ENCODE measurements around the gene DNAAF5. TPM values are rescaled to one million over a fixed set of nuclear protein-coding genes. Genes with fewer than 3 reads are reported as not detected.

The DNAAF5 gene
- total and polyA plus RNA-seq, 2 of the 13 experiments (the other 11 are each of a cell fraction or from before 2014, with no cell fraction given): 11.9 to 21.5 TPM

GRCh38 chr7:832968-833424 lies 106.5 kb downstream of the DNAAF5 start:
- Histone ChIP-seq H3K79me2 (ENCODE audit: insufficient read depth, low read length) (peaks cover 78% of the 10 kb centered on the region), H3K4me3 (replicated peaks in 1 of 3; ENCODE audit: insufficient read depth in 1 of 3, low read depth in 2 of 3, low read length in 3 of 3) (no peak overlapping the region), H3K27me3 (ENCODE audit: control insufficient read depth in 1 of 2, insufficient read depth in 2 of 2, low read length in 2 of 2) (no peaks in the 10 kb centered on the region), H3K4me1 (ENCODE audit: insufficient read depth, low read length) (peaks cover 23% of the 10 kb centered on the region), H3K9ac (ENCODE audit: insufficient read depth, low read depth, low read length) (no peak overlapping the region), H3K27ac (ENCODE audit: extremely low read length, insufficient read depth, low read length) (no peak overlapping the region), H3K4me2 (ENCODE audit: low read depth, low read length) (no peak overlapping the region), H3K36me3 (replicated peaks in 1 of 2; ENCODE audit: control insufficient read depth in 1 of 2, insufficient read depth in 2 of 2, low read length in 2 of 2) (peaks cover 1 to 6% of the 10 kb centered on the region in 2 experiments; a peak in 4 of 5 replicates), H2AFZ (ENCODE audit: low read length) (no peak overlapping the region), H4K20me1 (ENCODE audit: insufficient read depth, low read length) (peaks cover 13% of the 10 kb centered on the region), H3K9me3 (ENCODE audit: low read length) (no peaks in the 10 kb centered on the region)
- ChIA-PET CTCF (ENCODE audit: low intra/inter-chr PET ratio, low total read pairs) (no interaction called here), POLR2A (no interaction called here)
- BruUV-seq (replicated peaks): no TSS peak
- TF ChIP-seq ZNF33A (CRISPR knock-in tag; IDR thresholded peaks at IDR 0.05; ENCODE audit: borderline replicate concordance) (no peak), ZNF274 (CRISPR knock-in tag; IDR thresholded peaks at IDR 0.05) (no peak), ZNF317 (CRISPR knock-in tag; IDR thresholded peaks at IDR 0.05) (no peak)
- intact Hi-C loops (cut with micrococcal nuclease; ENCODE audit: unreplicated experiment) (no loop called here), in situ Hi-C loops (cut with HindIII; ENCODE audit: extremely low pct_ligation_motif_present, low pct_unique_long_range_greater_than_20kb) (no loop called here)
- FAIRE-seq: no peak
- no peak for DNase-seq (ENCODE audit: low spot score)
- 97% methylated on average over 15 of the region's 15 CpGs for WGBS (ENCODE audit: low lambda C conversion rate)
- no peak for ATAC-seq

- Histone ChIP-seq H3K4me2 (ENCODE audit: low read depth, low read length) (no peak overlapping the region), H2AFZ (ENCODE audit: low read length) (no peak overlapping the region), H3K4me1 (ENCODE audit: insufficient read depth, low read length) (peaks cover 23% of the 10 kb centered on the region), H3K9me3 (ENCODE audit: low read length) (no peaks in the 10 kb centered on the region), H3K27ac (ENCODE audit: extremely low read length, insufficient read depth, low read length) (no peak overlapping the region), H3K79me2 (ENCODE audit: insufficient read depth, low read length) (peaks cover 76% of the 10 kb centered on the region), H4K20me1 (ENCODE audit: insufficient read depth, low read length) (peaks cover 9% of the 10 kb centered on the region), H3K4me3 (replicated peaks in 1 of 3; ENCODE audit: insufficient read depth in 1 of 3, low read depth in 2 of 3, low read length in 3 of 3) (no peak overlapping the region), H3K9ac (ENCODE audit: insufficient read depth, low read depth, low read length) (no peak overlapping the region), H3K27me3 (ENCODE audit: control insufficient read depth in 1 of 2, insufficient read depth in 2 of 2, low read length in 2 of 2) (no peaks in the 10 kb centered on the region), H3K36me3 (replicated peaks in 1 of 2; ENCODE audit: control insufficient read depth in 1 of 2, insufficient read depth in 2 of 2, low read length in 2 of 2) (peaks cover 0 to 13% of the 10 kb centered on the region in 2 experiments)
- CTCF ChIA-PET (ENCODE audit: low intra/inter-chr PET ratio, low total read pairs): no interaction called here
- POLR2A ChIA-PET: no interaction called here
- BruUV-seq (replicated peaks): no TSS peak
- FAIRE-seq: no peak
- WGBS (ENCODE audit: low lambda C conversion rate): 96% methylated on average over 8 of the region's 8 CpGs
- intact Hi-C loops (cut with micrococcal nuclease; ENCODE audit: unreplicated experiment) (no loop called here), in situ Hi-C loops (cut with HindIII; ENCODE audit: extremely low pct_ligation_motif_present, low pct_unique_long_range_greater_than_20kb) (no loop called here)
- no peak for DNase-seq (ENCODE audit: low spot score)
- ATAC-seq: no peak
- TF ChIP-seq AFF4 (CRISPR knock-in tag; IDR thresholded peaks at IDR 0.05) (no peak), ZNF329 (CRISPR knock-in tag; IDR thresholded peaks at IDR 0.05; ENCODE audit: low read depth) (no peak), ATF1 (CRISPR knock-in tag; IDR thresholded peaks at IDR 0.05) (no peak), ZBTB7A (CRISPR knock-in tag; IDR thresholded peaks at IDR 0.05) (no peak), ZNF276 (CRISPR knock-in tag; IDR thresholded peaks at IDR 0.05; ENCODE audit: low read depth) (no peak), FOXO4 (CRISPR knock-in tag; conservative IDR thresholded peaks at IDR 0.05) (no peak), GTF2F1 (IDR thresholded peaks at IDR 0.05; ENCODE audit: low read length) (no peak), ZKSCAN1 (IDR thresholded peaks at IDR 0.05; ENCODE audit: low read length) (no peak)
These were observed 107.2 kb downstream of the DNAAF5 start for GRCh38 chr7:833601-834258.

All from HepG2 (cell line).